Measurements from ENCODE around the gene C1orf226.

C1orf226 gene

GRCh38 chr1:162365284-162366020 is 16.1 kb upstream of the C1orf226 start:
- no peak for DNase-seq (ENCODE audit: low read depth in 2 of 2, low spot score in 1 of 2)

- DNase-seq (ENCODE audit: low read depth in 2 of 2, low spot score in 1 of 2) = no peak
Observed at GRCh38 chr1:162366149-162366548, 15.4 kb upstream of the C1orf226 start.

- no peak for DNase-seq (ENCODE audit: low read depth in 2 of 2, low spot score in 1 of 2)
Observed at GRCh38 chr1:162366671-162367070, 14.9 kb upstream of the C1orf226 start.

- DNase-seq (ENCODE audit: low read depth in 2 of 2, low spot score in 1 of 2) = no peak
Observed at GRCh38 chr1:162367073-162367472, 14.5 kb upstream of the C1orf226 start.

- DNase-seq (ENCODE audit: low read depth in 2 of 2, low spot score in 1 of 2) = no peak
Observed at GRCh38 chr1:162367772-162368171, 13.8 kb upstream of the C1orf226 start.

- no peak for DNase-seq (ENCODE audit: low read depth in 2 of 2, low spot score in 1 of 2)
Observed at GRCh38 chr1:162368451-162368850, 13.1 kb upstream of the C1orf226 start.

- no peak for DNase-seq (ENCODE audit: low read depth in 2 of 2, low spot score in 1 of 2)
Observed at GRCh38 chr1:162369571-162369970, 12.0 kb upstream of the C1orf226 start.

- no peak for DNase-seq (ENCODE audit: low read depth in 2 of 2, low spot score in 1 of 2)
Observed at GRCh38 chr1:162370161-162370560, 11.4 kb upstream of the C1orf226 start.

- DNase-seq (ENCODE audit: low read depth in 2 of 2, low spot score in 1 of 2) = no peak
Observed at GRCh38 chr1:162370721-162371120, 10.8 kb upstream of the C1orf226 start.

GRCh38 chr1:162371611-162372010 is 9.9 kb upstream of the C1orf226 start:
- no peak for DNase-seq (ENCODE audit: low read depth in 2 of 2, low spot score in 1 of 2)

GRCh38 chr1:162372159-162373071 is 9.1 kb upstream of the C1orf226 start:
- DNase-seq (ENCODE audit: low read depth in 2 of 2, low spot score in 1 of 2) = no peak

- no peak for DNase-seq (ENCODE audit: low read depth in 2 of 2, low spot score in 1 of 2)
Observed at GRCh38 chr1:162373072-162373427, 8.5 kb upstream of the C1orf226 start.

- DNase-seq (ENCODE audit: low read depth in 2 of 2, low spot score in 1 of 2) = no peak
Observed at GRCh38 chr1:162373541-162374260, 7.8 kb upstream of the C1orf226 start.

GRCh38 chr1:162374406-162374805 is 7.1 kb upstream of the C1orf226 start:
- DNase-seq (ENCODE audit: low read depth in 2 of 2, low spot score in 1 of 2) = no peak

- DNase-seq (ENCODE audit: low read depth in 2 of 2, low spot score in 1 of 2) = no peak
Observed at GRCh38 chr1:162375463-162375862, 6.1 kb upstream of the C1orf226 start.

GRCh38 chr1:162376691-162377090 is 4.8 kb upstream of the C1orf226 start, which contains the start of gene SPATA46:
TSS of gene SPATA46 (minus strand) at chr1:162376854. CDS start at chr1:162376790, 64 bp downstream.
- no peak for DNase-seq (ENCODE audit: low read depth in 2 of 2, low spot score in 1 of 2)

GRCh38 chr1:162380061-162380846 is 1.3 kb upstream of the C1orf226 start:
- no peak for DNase-seq (ENCODE audit: low read depth in 2 of 2, low spot score in 1 of 2)

GRCh38 chr1:162381941-162382750 is 618 bp downstream of the C1orf226 start:
- DNase-seq (ENCODE audit: low read depth in 2 of 2, low spot score in 1 of 2) = no peak

- DNase-seq (ENCODE audit: low read depth in 2 of 2, low spot score in 1 of 2) = no peak
Observed at GRCh38 chr1:162383091-162383490, 1.6 kb downstream of the C1orf226 start.

- no peak for DNase-seq (ENCODE audit: low read depth in 2 of 2, low spot score in 1 of 2)
Observed at GRCh38 chr1:162383516-162383915, 2.0 kb downstream of the C1orf226 start.

Data from stimulated activated CD8-positive, alpha-beta memory T cell treated with anti-CD3 and anti-CD28 coated beads, Interleukin-4, amount 100 ng/mL, for 1 hour (primary cell).